ENCODE results near the gene LGALS3.

DNA sequence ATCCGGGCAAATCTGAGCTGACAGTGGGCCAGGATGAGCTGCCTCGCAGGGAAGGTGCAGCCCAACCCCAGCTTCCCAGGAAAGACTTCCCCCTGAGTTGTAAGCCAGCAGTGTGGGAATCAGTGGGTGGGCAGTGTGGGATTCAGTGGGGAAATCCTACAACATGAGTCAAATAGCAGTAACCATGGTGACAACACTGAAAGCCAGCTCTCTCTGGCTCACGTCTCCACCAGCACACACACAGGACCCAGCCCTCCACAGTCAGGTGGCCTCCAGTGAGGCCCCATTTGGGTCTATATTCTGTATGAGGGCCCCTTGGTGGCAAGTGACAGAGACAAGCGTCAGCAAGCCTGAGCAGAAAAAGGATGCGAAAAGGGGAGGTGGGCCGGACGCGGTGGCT, 6.0 kb upstream of the LGALS3 start:
- no peak for TF ChIP-seq CTCF (IDR thresholded peaks at IDR 0.05; ENCODE audit: poor library complexity)
- no peak for TF ChIP-seq EZH2 (IDR thresholded peaks at IDR 0.05; ENCODE audit: borderline replicate concordance)
